Endothelial cell of umbilical vein (primary cell): ENCODE data around the gene HMGA1.

Source experiments
- EZH2 ChIP-seq: IDR thresholded peaks from 2 replicates; pipeline ENCODE4 v1.6.1; 2012; ENCODE audit warnings: borderline replicate concordance, low read depth, mild to moderate bottlenecking, moderate library complexity, low read length, inconsistent platforms; ENCODE audit not compliant: severe bottlenecking
- FOS ChIP-seq: IDR thresholded peaks from 2 replicates; pipeline ENCODE4 v1.6.1; 2011; ENCODE audit warnings: mild to moderate bottlenecking, low read length, moderate library complexity, borderline replicate concordance; ENCODE audit not compliant: insufficient read depth
- GATA2 ChIP-seq: IDR thresholded peaks from 2 replicates; pipeline ENCODE4 v1.7.0; 2011; ENCODE audit warnings: low read depth, mild to moderate bottlenecking, moderate library complexity, mixed read lengths, low read length; ENCODE audit not compliant: insufficient read length, insufficient read depth
- JUN ChIP-seq: IDR thresholded peaks from 2 replicates; pipeline ENCODE4 v1.6.1; 2011; ENCODE audit warnings: borderline replicate concordance, low read depth; ENCODE audit not compliant: insufficient read length, insufficient read depth
- MYC ChIP-seq: IDR thresholded peaks from one replicate; pipeline ENCODE4 v1.6.1; 2011; ENCODE audit warnings: mild to moderate bottlenecking, low read depth, low read length
- POLR2A ChIP-seq: IDR thresholded peaks from 2 replicates; pipeline ENCODE4 v1.6.1; 2012; ENCODE audit warnings: low read depth, mild to moderate bottlenecking, control low read depth, low read length
- POLR2AphosphoS5 ChIP-seq: IDR thresholded peaks from 2 replicates; pipeline ENCODE4 v1.6.1; 2012; ENCODE audit warnings: low read depth, mild to moderate bottlenecking, control low read depth, low read length, moderate library complexity; ENCODE audit not compliant: insufficient read depth
- TF ChIP-seq, protein P1 (sequence below), 2 donors: IDR thresholded peaks; 1 replicate in 1 of 2; 2 replicates in 1 of 2; pipeline ENCODE4 v1.5.1; 2011; ENCODE audit warnings: low read length in 2 of 2, mild to moderate bottlenecking in 2 of 2, moderate library complexity in 2 of 2, control low read depth in 1 of 2, inconsistent platforms in 1 of 2, low read depth in 1 of 2; ENCODE audit not compliant: insufficient read depth in 1 of 2; ENCODE audit errors: extremely low read depth in 1 of 2
- TF ChIP-seq, protein P2 (sequence below): IDR thresholded peaks from 2 replicates; pipeline ENCODE4 v1.6.1; 2011; ENCODE audit not compliant: insufficient read depth, insufficient read length

DNA sequence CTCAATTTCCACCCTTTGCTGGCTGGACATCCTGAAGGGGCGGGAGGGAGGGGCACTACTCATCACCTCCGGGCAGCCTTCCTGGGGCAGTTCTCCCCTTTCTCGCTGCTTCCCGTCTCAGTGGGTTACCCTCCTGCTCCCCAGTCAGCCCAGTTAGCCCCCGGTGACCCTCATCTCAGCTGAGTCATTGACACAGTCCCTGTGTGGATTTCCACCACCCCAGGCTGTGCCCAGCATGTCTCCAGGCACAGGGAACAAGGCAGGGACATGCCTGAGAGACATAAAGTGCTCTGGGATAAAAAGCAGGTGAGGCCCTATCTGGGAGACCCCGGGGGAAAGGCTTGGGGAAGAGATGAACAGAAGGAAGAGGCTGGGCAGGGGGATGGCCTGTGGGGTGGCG lies 29.9 kb upstream of the HMGA1 start:
- TF ChIP-seq, protein P1, sequence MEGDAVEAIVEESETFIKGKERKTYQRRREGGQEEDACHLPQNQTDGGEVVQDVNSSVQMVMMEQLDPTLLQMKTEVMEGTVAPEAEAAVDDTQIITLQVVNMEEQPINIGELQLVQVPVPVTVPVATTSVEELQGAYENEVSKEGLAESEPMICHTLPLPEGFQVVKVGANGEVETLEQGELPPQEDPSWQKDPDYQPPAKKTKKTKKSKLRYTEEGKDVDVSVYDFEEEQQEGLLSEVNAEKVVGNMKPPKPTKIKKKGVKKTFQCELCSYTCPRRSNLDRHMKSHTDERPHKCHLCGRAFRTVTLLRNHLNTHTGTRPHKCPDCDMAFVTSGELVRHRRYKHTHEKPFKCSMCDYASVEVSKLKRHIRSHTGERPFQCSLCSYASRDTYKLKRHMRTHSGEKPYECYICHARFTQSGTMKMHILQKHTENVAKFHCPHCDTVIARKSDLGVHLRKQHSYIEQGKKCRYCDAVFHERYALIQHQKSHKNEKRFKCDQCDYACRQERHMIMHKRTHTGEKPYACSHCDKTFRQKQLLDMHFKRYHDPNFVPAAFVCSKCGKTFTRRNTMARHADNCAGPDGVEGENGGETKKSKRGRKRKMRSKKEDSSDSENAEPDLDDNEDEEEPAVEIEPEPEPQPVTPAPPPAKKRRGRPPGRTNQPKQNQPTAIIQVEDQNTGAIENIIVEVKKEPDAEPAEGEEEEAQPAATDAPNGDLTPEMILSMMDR (IDR thresholded peaks at IDR 0.05; ENCODE audit: extremely low read depth in 1 of 2, insufficient read depth in 1 of 2, low read depth in 1 of 2, low read length in 2 of 2), result no peak
- TF ChIP-seq FOS (no peak), POLR2A (no peak), POLR2AphosphoS5 (no peak), EZH2 (no peak), GATA2 (no peak), JUN (no peak), MYC (no peak)
- TF ChIP-seq, protein P2, sequence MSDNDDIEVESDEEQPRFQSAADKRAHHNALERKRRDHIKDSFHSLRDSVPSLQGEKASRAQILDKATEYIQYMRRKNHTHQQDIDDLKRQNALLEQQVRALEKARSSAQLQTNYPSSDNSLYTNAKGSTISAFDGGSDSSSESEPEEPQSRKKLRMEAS, result no peak
